CD14-positive monocyte (primary cell): ENCODE results near the gene SMYD3. TPM values are rescaled to one million over a fixed set of nuclear protein-coding genes. Genes with fewer than 3 reads are reported as not detected.

ENCODE experiments used
- DNase-seq, 3 donors: peaks; one replicate each; pipeline ENCODE4 v3.0.0-alpha.2; 2011 to 2022
- H2AFZ ChIP-seq: 2 replicates; pipeline ENCODE4 v1.6.0; 2012; ENCODE audit warnings: mild to moderate bottlenecking, low read depth, low read length, inconsistent platforms; ENCODE audit not compliant: insufficient read depth, poor library complexity, severe bottlenecking
- H3K27ac ChIP-seq, 2 donors: 1 replicate in 1 of 2; 2 replicates in 1 of 2; pipeline ENCODE4 v1.5.1; 2012 to 2013; ENCODE audit warnings: low read length in 2 of 2, control low read depth in 1 of 2, inconsistent platforms in 1 of 2, low read depth in 1 of 2, mild to moderate bottlenecking in 1 of 2
- H3K27me3 ChIP-seq, 2 donors: one replicate each; pipeline versions ENCODE4 v1.6.0 to v1.6.1; 2011 to 2013; ENCODE audit warnings: low read length in 2 of 2; ENCODE audit not compliant: control insufficient read depth in 2 of 2, insufficient read depth in 2 of 2
- H3K36me3 ChIP-seq, 2 donors: replicated peaks in 1 of 2; 1 replicate in 1 of 2; 2 replicates in 1 of 2; pipeline versions ENCODE4 v1.5.1 to v1.6.1; 2012 to 2013; ENCODE audit warnings: low read length in 2 of 2, control low read depth in 1 of 2, inconsistent platforms in 1 of 2, mild to moderate bottlenecking in 1 of 2; ENCODE audit not compliant: insufficient read depth in 2 of 2, control insufficient read depth in 1 of 2
- H3K4me1 ChIP-seq, 2 donors: 1 replicate in 1 of 2; 2 replicates in 1 of 2; pipeline versions ENCODE4 v1.5.1 to v1.6.1; 2012 to 2013; ENCODE audit warnings: low read length in 2 of 2, control low read depth in 1 of 2, inconsistent platforms in 1 of 2, mild to moderate bottlenecking in 1 of 2, moderate library complexity in 1 of 2; ENCODE audit not compliant: insufficient read depth in 2 of 2, control insufficient read depth in 1 of 2
- H3K4me2 ChIP-seq: replicated peaks from 2 replicates; pipeline ENCODE3; 2012; ENCODE audit warnings: low read length, moderate library complexity, mild to moderate bottlenecking; ENCODE audit not compliant: poor library complexity, severe bottlenecking; ENCODE audit errors: extremely low read depth
- H3K4me3 ChIP-seq, 3 experiments: fragments of 200-600 bp in 1 of 3; sonication (generic) in 1 of 3; replicated peaks in 1 of 3; 1 replicate in 2 of 3; 2 replicates in 1 of 3; pipeline ENCODE4 v1.5.1; 2011 to 2013; ENCODE audit warnings: low read length in 3 of 3, mild to moderate bottlenecking in 3 of 3, control low read depth in 2 of 3, low read depth in 2 of 3, inconsistent platforms in 1 of 3, moderate library complexity in 1 of 3
- H3K79me2 ChIP-seq: 2 replicates; pipeline ENCODE4 v1.6.0; 2012; ENCODE audit warnings: mild to moderate bottlenecking, control low read depth, inconsistent platforms, low read length, moderate library complexity; ENCODE audit not compliant: insufficient read depth
- H3K9ac ChIP-seq: 2 replicates; pipeline ENCODE4 v1.6.0; 2017; ENCODE audit warnings: low read length, mild to moderate bottlenecking; ENCODE audit not compliant: insufficient read depth, poor library complexity, severe bottlenecking
- H3K9me3 ChIP-seq, 2 donors: replicated peaks in 1 of 2; 1 replicate in 1 of 2; 2 replicates in 1 of 2; pipeline versions ENCODE4 v1.5.1 to v1.6.1; 2012 to 2013; ENCODE audit warnings: low read length in 2 of 2, control low read depth in 1 of 2; ENCODE audit not compliant: control insufficient read depth in 1 of 2, insufficient read depth in 1 of 2
- H4K20me1 ChIP-seq: 2 replicates; pipeline ENCODE4 v1.6.0; 2012; ENCODE audit warnings: mild to moderate bottlenecking, low read length, control low read depth, moderate library complexity; ENCODE audit not compliant: insufficient read depth
- H3K27ac Mint-ChIP-seq, 7 donors: one replicate each; pipeline ENCODE4 v1.8.0; 2020; ENCODE audit warnings: mild to moderate bottlenecking in 7 of 7, mixed read lengths in 7 of 7, moderate library complexity in 6 of 7, inconsistent platforms in 2 of 7
- H3K27me3 Mint-ChIP-seq, 3 donors: one replicate each; pipeline ENCODE4 v1.8.0; 2021 to 2022; ENCODE audit warnings: low read depth in 3 of 3, mild to moderate bottlenecking in 3 of 3, mixed read lengths in 3 of 3, moderate library complexity in 3 of 3, inconsistent platforms in 1 of 3
- H3K36me3 Mint-ChIP-seq, 2 donors: one replicate each; pipeline ENCODE4 v1.8.0; 2020; ENCODE audit warnings: mixed read lengths in 2 of 2, inconsistent platforms in 1 of 2, mild to moderate bottlenecking in 1 of 2
- H3K4me1 Mint-ChIP-seq: one replicate; pipeline ENCODE4 v1.8.0; 2020; ENCODE audit warnings: mild to moderate bottlenecking, mixed read lengths
- H3K4me3 Mint-ChIP-seq, 2 donors: one replicate each; pipeline ENCODE4 v1.8.0; 2020; ENCODE audit warnings: mild to moderate bottlenecking in 2 of 2, mixed read lengths in 2 of 2, moderate library complexity in 1 of 2
- H3K9me3 Mint-ChIP-seq, 7 donors: one replicate each; pipeline ENCODE4 v1.8.0; 2020 to 2022; ENCODE audit warnings: mixed read lengths in 7 of 7, mild to moderate bottlenecking in 6 of 7, moderate library complexity in 6 of 7, inconsistent platforms in 2 of 7
- WGBS: methylation state at CpG from one replicate; pipeline ENCODE4 v1.1.5; 2013; ENCODE audit warnings: missing lambda C conversion rate; ENCODE audit not compliant: insufficient coverage; 5-methylcytosine and 5-hydroxymethylcytosine counted together
- intact Hi-C, 2 donors: fragments of 100-400 bp; cut with micrococcal nuclease; formaldehyde crosslinking; loops; one replicate each; pipeline versions ENCODE4 v1.15.0 to v1.15.1; 2023
- polyA plus RNA-seq, 3 donors: library from polyadenylated mRNA; depleted of rRNA in 1 of 3; unstranded in 2 of 3; stranded (reverse) in 1 of 3; fragments of 300-500 nt in 2 of 3; fragments of >200 nt in 1 of 3; fragmentation: Illumina TruSeq in 2 of 3; gene quantifications; 1 replicate in 2 of 3; 2 replicates in 1 of 3; pipeline ENCODE4 v1.2.3, GENCODE V29; 2012 to 2021
- TF ChIP-seq, protein P1 (sequence below): fragments of 200-600 bp; IDR thresholded peaks from one replicate; pipeline ENCODE4 v1.8.0; 2022; ENCODE audit warnings: antibody characterized with exemption, mild to moderate bottlenecking

SMYD3 gene
- polyA plus RNA-seq, 3 donors, result 2.7 to 8.4 (median 4.0) TPM

- no peak overlapping the region for H3K4me3 Mint-ChIP-seq
- H3K27ac ChIP-seq, result no peak overlapping the region
- no peaks in the 10 kb centered on the region for H3K27me3 Mint-ChIP-seq
- no peak overlapping the region for H3K4me2 ChIP-seq
- 100% methylated on average over 4 of the region's 11 CpGs for WGBS
- H3K36me3 ChIP-seq, result no peaks in the 10 kb centered on the region
- no peak overlapping the region for H3K4me3 ChIP-seq
- H3K9me3 ChIP-seq, result no peaks in the 10 kb centered on the region
- H3K36me3 Mint-ChIP-seq, result peaks cover 0 to 1% of the 10 kb centered on the region in 2 donors
- no peaks in the 10 kb centered on the region for H3K9me3 Mint-ChIP-seq
- no peak overlapping the region for H3K27ac Mint-ChIP-seq
- peaks cover 20 to 28% of the 10 kb centered on the region in 2 donors for H3K4me1 ChIP-seq
- H3K9ac ChIP-seq, result no peak overlapping the region
- H3K4me1 Mint-ChIP-seq, result peaks cover 36% of the 10 kb centered on the region
- no peak for DNase-seq
- no peaks in the 10 kb centered on the region for H3K79me2 ChIP-seq
- no peaks in the 10 kb centered on the region for H4K20me1 ChIP-seq
- intact Hi-C loops, result no loop called here
- no peaks in the 10 kb centered on the region for H3K27me3 ChIP-seq
- TF ChIP-seq, protein P1, sequence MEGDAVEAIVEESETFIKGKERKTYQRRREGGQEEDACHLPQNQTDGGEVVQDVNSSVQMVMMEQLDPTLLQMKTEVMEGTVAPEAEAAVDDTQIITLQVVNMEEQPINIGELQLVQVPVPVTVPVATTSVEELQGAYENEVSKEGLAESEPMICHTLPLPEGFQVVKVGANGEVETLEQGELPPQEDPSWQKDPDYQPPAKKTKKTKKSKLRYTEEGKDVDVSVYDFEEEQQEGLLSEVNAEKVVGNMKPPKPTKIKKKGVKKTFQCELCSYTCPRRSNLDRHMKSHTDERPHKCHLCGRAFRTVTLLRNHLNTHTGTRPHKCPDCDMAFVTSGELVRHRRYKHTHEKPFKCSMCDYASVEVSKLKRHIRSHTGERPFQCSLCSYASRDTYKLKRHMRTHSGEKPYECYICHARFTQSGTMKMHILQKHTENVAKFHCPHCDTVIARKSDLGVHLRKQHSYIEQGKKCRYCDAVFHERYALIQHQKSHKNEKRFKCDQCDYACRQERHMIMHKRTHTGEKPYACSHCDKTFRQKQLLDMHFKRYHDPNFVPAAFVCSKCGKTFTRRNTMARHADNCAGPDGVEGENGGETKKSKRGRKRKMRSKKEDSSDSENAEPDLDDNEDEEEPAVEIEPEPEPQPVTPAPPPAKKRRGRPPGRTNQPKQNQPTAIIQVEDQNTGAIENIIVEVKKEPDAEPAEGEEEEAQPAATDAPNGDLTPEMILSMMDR, result no peak
- H2AFZ ChIP-seq, result no peak overlapping the region
Observed at GRCh38 chr1:246166841-246167240, 340.2 kb downstream of the SMYD3 start.

DNA sequence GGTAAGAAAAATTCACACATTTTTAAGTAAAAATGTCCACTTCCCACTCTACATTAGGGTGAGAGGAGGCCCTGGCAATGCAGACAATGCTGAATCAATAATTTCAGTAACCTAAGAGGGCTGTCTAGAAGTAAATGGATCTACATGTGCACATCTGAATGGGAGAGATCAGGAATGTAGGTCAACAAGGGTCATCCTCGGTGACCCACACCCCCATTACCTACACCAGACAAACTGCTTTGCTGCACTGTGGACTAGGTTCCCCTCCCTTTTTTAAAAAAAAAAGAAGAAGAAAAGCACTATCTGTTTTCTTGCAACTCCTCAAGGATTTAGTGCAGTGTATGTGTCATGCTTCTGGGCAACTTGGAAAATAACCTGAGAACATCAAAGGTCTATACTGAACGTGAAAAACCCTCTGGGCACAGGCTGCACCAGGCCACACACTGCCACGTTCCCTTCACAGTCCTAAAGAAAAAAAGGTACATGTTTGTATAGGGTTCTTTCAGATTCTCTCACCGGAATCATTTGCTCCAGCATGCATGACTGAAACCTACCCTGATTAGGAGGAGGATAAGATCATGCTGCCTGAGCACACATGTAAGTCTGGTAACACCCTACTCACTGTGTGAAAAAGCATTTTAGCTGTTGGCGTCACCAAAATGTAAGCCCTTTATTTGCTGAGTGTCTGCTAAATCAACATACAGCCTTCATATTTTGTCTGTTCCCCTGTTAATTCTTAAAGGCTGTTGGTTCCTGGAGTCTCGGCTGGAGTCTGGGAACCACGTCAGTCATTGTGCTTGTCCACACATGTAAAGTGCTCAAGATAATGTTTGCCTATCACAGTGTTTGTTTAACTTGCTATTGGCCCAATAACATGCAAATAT, 341.0 kb downstream of the SMYD3 start:
- Mint-ChIP-seq H3K36me3 (peaks cover 0 to 3% of the 10 kb centered on the region in 2 donors), H3K4me1 (peaks cover 37% of the 10 kb centered on the region), H3K4me3 (no peak overlapping the region), H3K27me3 (no peaks in the 10 kb centered on the region), H3K9me3 (no peaks in the 10 kb centered on the region), H3K27ac (no peak overlapping the region)
- TF ChIP-seq, protein P1, result no peak
- no peaks in the 10 kb centered on the region for H3K27me3 ChIP-seq
- H3K4me1 ChIP-seq, result peaks cover 20 to 28% of the 10 kb centered on the region in 2 donors
- no peak overlapping the region for H3K4me3 ChIP-seq
- H3K9ac ChIP-seq, result no peak overlapping the region
- H2AFZ ChIP-seq, result no peak overlapping the region
- H3K4me2 ChIP-seq, result no peak overlapping the region
- H3K79me2 ChIP-seq, result no peaks in the 10 kb centered on the region
- no peaks in the 10 kb centered on the region for H3K36me3 ChIP-seq
- no peak overlapping the region for H3K27ac ChIP-seq
- no peak for DNase-seq
- 100% methylated on average over 5 of the region's 7 CpGs for WGBS
- no peaks in the 10 kb centered on the region for H4K20me1 ChIP-seq
- no peaks in the 10 kb centered on the region for H3K9me3 ChIP-seq
- intact Hi-C loops, result no loop called here
